ENCODE data around the gene CRLF2.
"Not testable (repeated sequence)": the region's sequence is repeated elsewhere in the genome, so short reads cannot be mapped to it uniquely, and the experiment has no call there.

CRLF2 gene

GRCh38 chrX:1167466-1167865 is 45.0 kb downstream of the CRLF2 start:
- Histone ChIP-seq H3K4me1 (ENCODE audit: control insufficient read depth, insufficient read depth, low read length) (peaks cover 18% of the 10 kb centered on the region), H3K9me3 (ENCODE audit: control insufficient read depth, insufficient read depth, low read length) (no peaks in the 10 kb centered on the region), H3K27ac (ENCODE audit: low read depth, low read length) (no peak overlapping the region), H3K27me3 (ENCODE audit: control insufficient read depth, insufficient read depth, low read length) (no peaks in the 10 kb centered on the region; the same call in 1 of the 2 replicates), H3K9ac (ENCODE audit: low read depth, low read length) (no peak overlapping the region), H3K36me3 (ENCODE audit: control insufficient read depth, insufficient read depth, low read length) (no peaks in the 10 kb centered on the region), H3K4me3 (ENCODE audit: low read depth, low read length) (no peak overlapping the region)

GRCh38 chrX:1165535-1166196 is 46.8 kb downstream of the CRLF2 start:
- H3K27ac ChIP-seq (ENCODE audit: low read depth, low read length) = no peak overlapping the region
- peaks cover 7% of the 10 kb centered on the region; the same call in 1 of the 2 replicates for H3K4me1 ChIP-seq (ENCODE audit: control insufficient read depth, insufficient read depth, low read length)
- no peaks in the 10 kb centered on the region for H3K9me3 ChIP-seq (ENCODE audit: control insufficient read depth, insufficient read depth, low read length)
- no peaks in the 10 kb centered on the region; the same call in 1 of the 2 replicates for H3K27me3 ChIP-seq (ENCODE audit: control insufficient read depth, insufficient read depth, low read length)
- no peak overlapping the region for H3K4me3 ChIP-seq (ENCODE audit: low read depth, low read length)
- no peak overlapping the region for H3K9ac ChIP-seq (ENCODE audit: low read depth, low read length)
- H3K36me3 ChIP-seq (ENCODE audit: control insufficient read depth, insufficient read depth, low read length) = no peaks in the 10 kb centered on the region

GRCh38 chrX:1164322-1165288 is 47.8 kb downstream of the CRLF2 start:
- Histone ChIP-seq H3K4me3 (ENCODE audit: low read depth, low read length) (no peak overlapping the region), H3K36me3 (ENCODE audit: control insufficient read depth, insufficient read depth, low read length) (no peaks in the 10 kb centered on the region), H3K4me1 (ENCODE audit: control insufficient read depth, insufficient read depth, low read length) (peaks cover 4% of the 10 kb centered on the region; the same call in 1 of the 2 replicates), H3K9ac (ENCODE audit: low read depth, low read length) (no peak overlapping the region), H3K27ac (ENCODE audit: low read depth, low read length) (no peak overlapping the region), H3K27me3 (ENCODE audit: control insufficient read depth, insufficient read depth, low read length) (peaks cover 3% of the 10 kb centered on the region), H3K9me3 (ENCODE audit: control insufficient read depth, insufficient read depth, low read length) (peaks cover 1% of the 10 kb centered on the region; the same call in 1 of the 2 replicates)

- H3K27ac ChIP-seq (ENCODE audit: low read depth, low read length) = no peak overlapping the region
- no peak overlapping the region for H3K9ac ChIP-seq (ENCODE audit: low read depth, low read length)
- H3K9me3 ChIP-seq (ENCODE audit: control insufficient read depth, insufficient read depth, low read length) = peaks cover 3% of the 10 kb centered on the region; the same call in 1 of the 2 replicates
- peaks cover 4% of the 10 kb centered on the region; the same call in 1 of the 2 replicates for H3K4me1 ChIP-seq (ENCODE audit: control insufficient read depth, insufficient read depth, low read length)
- peaks cover 5% of the 10 kb centered on the region for H3K27me3 ChIP-seq (ENCODE audit: control insufficient read depth, insufficient read depth, low read length)
- no peak overlapping the region for H3K4me3 ChIP-seq (ENCODE audit: low read depth, low read length)
- H3K36me3 ChIP-seq (ENCODE audit: control insufficient read depth, insufficient read depth, low read length) = no peaks in the 10 kb centered on the region
Measured at GRCh38 chrX:1163231-1163630, 49.2 kb downstream of the CRLF2 start.

GRCh38 chrX:1162119-1162916 is 50.1 kb downstream of the CRLF2 start:
- Histone ChIP-seq H3K27ac (ENCODE audit: low read depth, low read length) (no peak overlapping the region), H3K4me3 (ENCODE audit: low read depth, low read length) (no peak overlapping the region), H3K36me3 (ENCODE audit: control insufficient read depth, insufficient read depth, low read length) (no peaks in the 10 kb centered on the region), H3K9ac (ENCODE audit: low read depth, low read length) (no peak overlapping the region), H3K9me3 (ENCODE audit: control insufficient read depth, insufficient read depth, low read length) (peaks cover 3% of the 10 kb centered on the region; the same call in 1 of the 2 replicates), H3K27me3 (ENCODE audit: control insufficient read depth, insufficient read depth, low read length) (peaks cover 5% of the 10 kb centered on the region), H3K4me1 (ENCODE audit: control insufficient read depth, insufficient read depth, low read length) (peaks cover 4% of the 10 kb centered on the region; the same call in 1 of the 2 replicates)

GRCh38 chrX:1159548-1159947 is 52.9 kb downstream of the CRLF2 start:
- no peaks in the 10 kb centered on the region for H3K36me3 ChIP-seq (ENCODE audit: control insufficient read depth, insufficient read depth, low read length)
- no peak overlapping the region for H3K4me3 ChIP-seq (ENCODE audit: low read depth, low read length)
- peaks cover 3% of the 10 kb centered on the region; the same call in 1 of the 2 replicates for H3K9me3 ChIP-seq (ENCODE audit: control insufficient read depth, insufficient read depth, low read length)
- no peak overlapping the region for H3K27ac ChIP-seq (ENCODE audit: low read depth, low read length)
- H3K4me1 ChIP-seq (ENCODE audit: control insufficient read depth, insufficient read depth, low read length) = no peaks in the 10 kb centered on the region
- no peak overlapping the region for H3K9ac ChIP-seq (ENCODE audit: low read depth, low read length)
- H3K27me3 ChIP-seq (ENCODE audit: control insufficient read depth, insufficient read depth, low read length) = peaks cover 5% of the 10 kb centered on the region

GRCh38 chrX:1156681-1157455 is 55.6 kb downstream of the CRLF2 start:
- not testable (repeated sequence) for H3K4me1 ChIP-seq (ENCODE audit: control insufficient read depth, insufficient read depth, low read length); H3K9me3 ChIP-seq (ENCODE audit: control insufficient read depth, insufficient read depth, low read length); H3K27me3 ChIP-seq (ENCODE audit: control insufficient read depth, insufficient read depth, low read length); H3K4me3 ChIP-seq (ENCODE audit: low read depth, low read length); H3K9ac ChIP-seq (ENCODE audit: low read depth, low read length); H3K27ac ChIP-seq (ENCODE audit: low read depth, low read length); H3K36me3 ChIP-seq (ENCODE audit: control insufficient read depth, insufficient read depth, low read length)

GRCh38 chrX:1153940-1154339 is 58.5 kb downstream of the CRLF2 start:
- Histone ChIP-seq H3K4me1 (ENCODE audit: control insufficient read depth, insufficient read depth, low read length) (no peaks in the 10 kb centered on the region), H3K27me3 (ENCODE audit: control insufficient read depth, insufficient read depth, low read length) (no peaks in the 10 kb centered on the region), H3K36me3 (ENCODE audit: control insufficient read depth, insufficient read depth, low read length) (no peaks in the 10 kb centered on the region), H3K27ac (ENCODE audit: low read depth, low read length) (no peak overlapping the region), H3K4me3 (ENCODE audit: low read depth, low read length) (no peak overlapping the region), H3K9me3 (ENCODE audit: control insufficient read depth, insufficient read depth, low read length) (no peaks in the 10 kb centered on the region), H3K9ac (ENCODE audit: low read depth, low read length) (no peak overlapping the region)

- H3K9me3 ChIP-seq (ENCODE audit: control insufficient read depth, insufficient read depth, low read length) = no peaks in the 10 kb centered on the region
- no peaks in the 10 kb centered on the region for H3K36me3 ChIP-seq (ENCODE audit: control insufficient read depth, insufficient read depth, low read length)
- H3K4me3 ChIP-seq (ENCODE audit: low read depth, low read length) = no peak overlapping the region
- H3K27ac ChIP-seq (ENCODE audit: low read depth, low read length) = no peak overlapping the region
- no peak overlapping the region for H3K9ac ChIP-seq (ENCODE audit: low read depth, low read length)
- no peaks in the 10 kb centered on the region for H3K4me1 ChIP-seq (ENCODE audit: control insufficient read depth, insufficient read depth, low read length)
- H3K27me3 ChIP-seq (ENCODE audit: control insufficient read depth, insufficient read depth, low read length) = no peaks in the 10 kb centered on the region
Measured at GRCh38 chrX:1152090-1152489, 60.4 kb downstream of the CRLF2 start.

Data from HUES48 (cell line).